Activated CD4-positive, CD25-positive, alpha-beta regulatory T cell (primary cell): Measurements from ENCODE around the gene MDP1.

Source experiments
- DNase-seq, 4 experiments: peaks; one replicate each; lab custom pipeline; 2025; lab: John Stamatoyannopoulos, UW

Gene MDP1

GRCh38 chr14:24198814-24199524 is 16.9 kb downstream of the MDP1 start:
- no peak for DNase-seq

GRCh38 chr14:24197056-24197450 is 18.8 kb downstream of the MDP1 start:
- DNase-seq, result no peak

GRCh38 chr14:24196071-24197055 is 19.5 kb downstream of the MDP1 start:
- no peak for DNase-seq

- DNase-seq, result peak; percentile 73 to 83 (median 82)
Observed at GRCh38 chr14:24195186-24196070, 20.4 kb downstream of the MDP1 start, which contains the start of gene TM9SF1. TSS of gene TM9SF1 (minus strand) at chr14:24195441. CDS start at chr14:24195019, 422 bp downstream.

- DNase-seq, result no peak
Observed at GRCh38 chr14:24194873-24195185, 21.0 kb downstream of the MDP1 start.

- DNase-seq, result no peak
Observed at GRCh38 chr14:24194186-24194872, 21.5 kb downstream of the MDP1 start.

- DNase-seq, result no peak
Observed at GRCh38 chr14:24192933-24193332, 22.9 kb downstream of the MDP1 start.

- no peak for DNase-seq
Observed at GRCh38 chr14:24190416-24190815, 25.4 kb downstream of the MDP1 start.

- no peak for DNase-seq
Observed at GRCh38 chr14:24189460-24189859, 26.4 kb downstream of the MDP1 start.

- DNase-seq, result no peak
Observed at GRCh38 chr14:24189059-24189375, 26.8 kb downstream of the MDP1 start.

- peak; percentile 85 to 92 (median 92) for DNase-seq
Observed at GRCh38 chr14:24188251-24189058, 27.4 kb downstream of the MDP1 start, which contains the start of gene IPO4. TSS of gene IPO4 (minus strand) at chr14:24188816. CDS start at chr14:24188787, 29 bp downstream.

GRCh38 chr14:24187539-24187915 is 28.3 kb downstream of the MDP1 start:
- DNase-seq, result no peak

GRCh38 chr14:24186831-24187538 is 28.9 kb downstream of the MDP1 start:
- DNase-seq, result no peak

- no peak for DNase-seq
Observed at GRCh38 chr14:24185741-24186140, 30.1 kb downstream of the MDP1 start.

GRCh38 chr14:24185026-24185425 is 30.8 kb downstream of the MDP1 start:
- DNase-seq, result no peak

- DNase-seq, result no peak
Observed at GRCh38 chr14:24184104-24184970, 31.5 kb downstream of the MDP1 start.

- DNase-seq, result no peak
Observed at GRCh38 chr14:24183014-24183481, 32.8 kb downstream of the MDP1 start.

GRCh38 chr14:24182110-24182882 is 33.6 kb downstream of the MDP1 start:
- no peak for DNase-seq
